Fibroblast of villous mesenchyme (primary cell): ENCODE results near the gene ANTXR2. TPM values are rescaled to one million over a fixed set of nuclear protein-coding genes. Genes with fewer than 3 reads are reported as not detected.
"Not testable (repeated sequence)": the region's sequence is repeated elsewhere in the genome, so short reads cannot be mapped to it uniquely, and the experiment has no call there.

Source experiments
- DNase-seq: peaks from one replicate; pipeline ENCODE4 v3.0.0-alpha.2; 2010; ENCODE audit warnings: low read depth
- H3K4me3 ChIP-seq: 2 replicates; pipeline ENCODE4 v1.5.1; 2011; ENCODE audit warnings: low read depth, mild to moderate bottlenecking, low read length
- total RNA-seq: library from RNA; depleted of rRNA; stranded (reverse); fragments of >200 nt; gene quantifications from 2 replicates; pipeline ENCODE4 v1.2.3, GENCODE V29; 2012
- TF ChIP-seq, protein P1 (sequence below): IDR thresholded peaks from 2 replicates; pipeline ENCODE4 v1.5.1; 2012; ENCODE audit warnings: low read depth, mild to moderate bottlenecking, low read length; ENCODE audit not compliant: insufficient read depth

The ANTXR2 gene
- total RNA-seq, 1 donor = 107 TPM

DNA sequence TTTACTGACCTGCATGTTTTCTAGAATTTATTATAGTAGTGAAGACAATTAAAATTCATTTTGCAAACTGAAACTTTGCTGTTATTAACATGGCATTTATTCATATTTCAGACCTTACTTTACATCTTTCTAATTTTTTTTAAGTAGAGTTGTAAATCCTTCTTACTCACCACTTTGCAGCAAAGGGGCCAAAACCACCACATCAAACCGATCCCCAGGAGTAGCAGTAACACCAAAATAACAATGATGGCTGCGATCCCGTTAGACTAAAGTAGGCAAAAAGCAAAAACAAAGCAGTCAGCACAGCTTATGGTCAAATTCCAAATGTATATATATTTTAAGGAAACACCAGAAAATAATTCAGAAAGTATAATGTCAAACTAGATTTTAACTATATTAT is 64.7 kb downstream of the ANTXR2 start:
- H3K4me3 ChIP-seq = no peak overlapping the region
- TF ChIP-seq, protein P1, sequence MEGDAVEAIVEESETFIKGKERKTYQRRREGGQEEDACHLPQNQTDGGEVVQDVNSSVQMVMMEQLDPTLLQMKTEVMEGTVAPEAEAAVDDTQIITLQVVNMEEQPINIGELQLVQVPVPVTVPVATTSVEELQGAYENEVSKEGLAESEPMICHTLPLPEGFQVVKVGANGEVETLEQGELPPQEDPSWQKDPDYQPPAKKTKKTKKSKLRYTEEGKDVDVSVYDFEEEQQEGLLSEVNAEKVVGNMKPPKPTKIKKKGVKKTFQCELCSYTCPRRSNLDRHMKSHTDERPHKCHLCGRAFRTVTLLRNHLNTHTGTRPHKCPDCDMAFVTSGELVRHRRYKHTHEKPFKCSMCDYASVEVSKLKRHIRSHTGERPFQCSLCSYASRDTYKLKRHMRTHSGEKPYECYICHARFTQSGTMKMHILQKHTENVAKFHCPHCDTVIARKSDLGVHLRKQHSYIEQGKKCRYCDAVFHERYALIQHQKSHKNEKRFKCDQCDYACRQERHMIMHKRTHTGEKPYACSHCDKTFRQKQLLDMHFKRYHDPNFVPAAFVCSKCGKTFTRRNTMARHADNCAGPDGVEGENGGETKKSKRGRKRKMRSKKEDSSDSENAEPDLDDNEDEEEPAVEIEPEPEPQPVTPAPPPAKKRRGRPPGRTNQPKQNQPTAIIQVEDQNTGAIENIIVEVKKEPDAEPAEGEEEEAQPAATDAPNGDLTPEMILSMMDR = no peak
- no peak for DNase-seq

DNA sequence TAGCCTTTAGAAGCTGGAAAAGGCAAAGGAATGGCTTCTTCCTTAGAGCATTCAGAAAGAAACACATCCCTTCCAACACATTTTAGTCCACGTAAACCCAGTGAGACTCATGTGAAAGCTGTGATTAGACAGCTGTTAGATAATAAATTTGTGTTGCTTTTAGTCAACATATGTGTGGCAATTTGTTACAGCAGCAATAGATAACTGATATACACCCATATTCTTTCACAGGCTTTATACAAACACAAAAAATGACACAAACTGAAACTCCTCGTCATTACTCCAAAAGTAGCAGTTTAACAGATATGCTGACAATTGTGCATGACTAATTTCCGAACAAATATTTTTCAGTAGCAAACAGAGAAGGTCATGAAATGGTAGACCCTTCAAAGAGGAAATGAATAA is 65.3 kb downstream of the ANTXR2 start:
- peak; percentile 29 for DNase-seq
- no peak overlapping the region for H3K4me3 ChIP-seq
- TF ChIP-seq, protein P1 = no peak

DNA sequence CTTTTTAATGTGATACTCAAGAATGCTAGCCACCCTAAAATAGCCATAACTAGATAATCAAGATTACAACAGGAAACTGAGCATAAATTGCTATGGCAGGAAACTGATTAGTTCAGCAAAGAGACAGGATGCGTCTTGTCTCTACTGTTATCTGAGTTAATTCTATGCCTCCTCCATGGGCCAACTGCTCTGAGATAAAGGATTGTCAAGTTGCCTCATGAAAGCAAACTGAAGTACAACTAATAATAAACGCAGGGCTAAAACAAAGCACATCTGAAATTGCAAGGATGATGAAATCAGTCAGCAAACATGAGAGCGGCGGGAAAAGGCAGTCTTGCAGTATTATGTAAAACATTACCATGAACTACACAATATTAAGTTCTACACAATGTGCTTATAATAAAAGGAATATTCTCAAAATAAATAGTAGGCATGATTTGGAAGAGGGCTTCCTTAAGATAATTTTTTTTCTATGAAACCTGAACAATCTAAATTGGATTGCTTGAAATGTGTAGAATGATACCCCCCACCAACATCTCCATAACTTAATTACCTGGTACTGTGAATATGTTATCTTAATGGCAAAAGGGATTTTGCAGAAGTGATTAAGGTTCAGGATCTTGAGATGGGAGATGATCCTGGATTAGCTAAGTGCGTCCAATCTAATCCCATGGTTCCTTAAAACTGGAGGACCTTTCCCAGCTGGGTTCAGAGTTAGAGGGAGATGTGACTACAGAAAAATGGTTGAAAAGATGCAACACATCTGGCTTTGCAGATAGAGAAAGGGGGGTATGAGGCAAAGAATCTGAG is 65.9 kb downstream of the ANTXR2 start:
- DNase-seq = peak; percentile 87
- TF ChIP-seq, protein P1 = no peak
- H3K4me3 ChIP-seq = no peak overlapping the region

DNA sequence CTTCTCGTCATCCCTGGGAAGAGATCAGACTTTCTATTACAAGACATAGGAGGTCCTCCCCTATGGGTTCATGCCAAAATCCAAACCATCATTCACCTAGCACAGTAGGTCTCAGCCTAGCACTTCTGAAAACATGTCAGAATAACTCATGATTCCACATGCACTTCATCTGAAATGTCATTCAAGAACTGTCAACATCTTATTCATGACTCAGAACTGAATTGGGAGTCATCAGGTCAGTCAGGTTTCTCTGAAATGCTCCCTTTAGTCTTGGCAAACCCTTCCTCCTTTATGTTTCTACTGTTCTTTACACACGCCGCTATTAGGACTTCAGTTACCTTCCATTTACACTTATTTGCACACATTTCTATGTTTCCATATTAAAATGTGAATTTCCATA is 67.2 kb downstream of the ANTXR2 start:
- TF ChIP-seq, protein P1 = no peak
- no peak for DNase-seq
- no peak overlapping the region for H3K4me3 ChIP-seq

DNA sequence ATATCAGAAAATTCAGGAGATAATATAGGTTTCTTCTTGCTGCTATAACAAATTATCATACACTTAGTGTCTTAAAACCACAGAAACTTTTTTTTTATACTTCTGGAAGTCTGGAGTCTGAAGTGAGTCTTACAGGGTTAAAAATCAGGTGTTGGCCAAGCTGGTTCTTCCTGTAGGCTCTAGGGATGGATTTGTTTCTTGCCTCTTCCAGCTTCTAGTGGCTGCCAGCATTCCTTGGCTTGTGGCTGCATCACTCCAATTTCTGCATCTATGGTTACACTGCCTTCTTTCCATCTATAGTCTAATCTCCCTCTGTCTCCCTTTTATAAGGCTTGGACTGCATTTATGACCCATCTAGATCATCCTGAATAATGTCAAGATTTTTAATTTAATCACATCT is 68.7 kb downstream of the ANTXR2 start:
- H3K4me3 ChIP-seq = no peak overlapping the region

DNA sequence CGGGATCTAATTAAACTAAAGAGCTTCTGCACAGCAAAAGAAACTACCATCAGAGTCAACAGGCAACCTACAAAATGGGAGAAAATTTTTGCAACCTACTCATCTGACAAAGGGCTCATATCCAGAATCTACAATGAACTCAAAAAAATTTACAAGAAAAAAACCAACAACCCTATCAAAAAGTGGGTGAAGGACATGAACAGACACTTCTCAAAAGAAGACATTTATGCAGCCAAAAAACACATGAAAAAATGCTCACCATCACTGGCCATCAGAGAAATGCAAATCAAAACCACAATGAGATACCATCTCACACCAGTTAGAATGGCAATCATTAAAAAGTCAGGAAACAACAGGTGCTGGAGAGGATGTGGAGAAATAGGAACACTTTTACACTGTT is 70.5 kb downstream of the ANTXR2 start:
- not testable (repeated sequence) for DNase-seq, H3K4me3 ChIP-seq

More for the DNA sequence above, 68.7 kb downstream of the ANTXR2 start:
- TF ChIP-seq, protein P1 = no peak
- DNase-seq = no peak

DNA sequence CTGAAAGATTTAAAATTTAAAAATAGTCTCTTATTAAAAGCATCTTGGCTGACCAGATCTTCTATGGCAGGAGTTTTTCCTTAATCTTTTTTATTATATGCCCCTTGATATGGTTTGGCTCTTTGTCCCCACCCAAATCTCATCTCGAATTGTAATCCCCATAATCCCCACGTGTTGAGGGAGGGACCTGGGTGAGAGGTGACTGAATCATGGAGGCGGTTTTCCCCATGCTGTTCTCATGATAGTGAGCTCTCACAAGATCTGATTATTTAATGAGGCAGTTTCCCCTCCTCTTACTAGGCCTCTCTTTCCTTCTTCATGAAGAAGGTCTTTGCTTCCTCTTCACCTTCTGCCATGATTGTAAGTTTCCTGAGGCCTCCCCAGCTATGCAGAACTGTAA is 74.0 kb downstream of the ANTXR2 start:
- not testable (repeated sequence) for H3K4me3 ChIP-seq, DNase-seq

DNA sequence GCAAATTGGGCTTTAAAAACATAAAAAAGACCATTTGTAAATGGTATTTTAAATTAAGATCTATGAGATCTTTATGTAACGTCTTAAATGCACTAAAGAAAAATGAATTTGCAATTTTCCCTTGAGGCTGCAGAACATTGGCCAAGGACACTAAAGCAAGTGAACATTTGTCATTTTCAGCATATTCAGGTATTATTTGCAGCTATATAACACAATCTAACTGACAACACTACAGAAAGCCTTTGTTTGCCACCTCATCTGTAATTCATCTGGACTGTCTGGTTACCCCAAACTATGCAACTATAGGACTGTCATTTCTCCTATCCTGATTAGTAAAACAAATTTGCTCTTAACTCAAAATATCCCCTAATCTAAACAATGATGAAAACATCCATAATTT is 74.8 kb downstream of the ANTXR2 start:
- TF ChIP-seq, protein P1 = no peak
- H3K4me3 ChIP-seq = no peak overlapping the region
- DNase-seq = no peak
